ENCODE measurements around the gene IGSF23.

- TF ChIP-seq POLR2A (IDR thresholded peaks at IDR 0.05) (no peak), CTCF (IDR thresholded peaks at IDR 0.05) (no peak), EP300 (IDR thresholded peaks at IDR 0.05) (no peak)
Observed at GRCh38 chr19:44636439-44637389, 23.4 kb downstream of the IGSF23 start.

All from ovary (tissue), 3 donors.